ES-I3 (cell line): ENCODE results near the gene KRAS.

Source experiments
- H3K36me3 ChIP-seq: 2 replicates; pipeline ENCODE4 v1.6.1; 2013; ENCODE audit warnings: mild to moderate bottlenecking, low read length, control low read depth, moderate library complexity; ENCODE audit not compliant: insufficient read depth
- H3K4me1 ChIP-seq: 2 replicates; pipeline ENCODE4 v1.6.1; 2013; ENCODE audit warnings: mild to moderate bottlenecking, control low read depth, low read length; ENCODE audit not compliant: insufficient read depth
- H3K9ac ChIP-seq: 2 replicates; pipeline ENCODE4 v1.6.1; 2013; ENCODE audit warnings: low read depth, mild to moderate bottlenecking, low read length, moderate library complexity
- H3K9me3 ChIP-seq: 2 replicates; pipeline ENCODE4 v1.6.1; 2013; ENCODE audit warnings: mild to moderate bottlenecking, low read length, moderate library complexity; ENCODE audit not compliant: control insufficient read depth, insufficient read depth

Gene KRAS

GRCh38 chr12:25248137-25248536 is 2.6 kb downstream of the KRAS start:
- H3K36me3 ChIP-seq: no peaks in the 10 kb centered on the region
- H3K9ac ChIP-seq: no peak overlapping the region
- H3K4me1 ChIP-seq: no peaks in the 10 kb centered on the region
- H3K9me3 ChIP-seq: no peaks in the 10 kb centered on the region

- Histone ChIP-seq H3K9me3 (no peaks in the 10 kb centered on the region), H3K9ac (no peak overlapping the region), H3K36me3 (no peaks in the 10 kb centered on the region), H3K4me1 (no peaks in the 10 kb centered on the region)
Observed at GRCh38 chr12:25245491-25245890, 5.2 kb downstream of the KRAS start.

GRCh38 chr12:25243680-25243990 is 7.1 kb downstream of the KRAS start:
- Histone ChIP-seq H3K36me3 (no peaks in the 10 kb centered on the region), H3K4me1 (no peaks in the 10 kb centered on the region), H3K9ac (no peak overlapping the region), H3K9me3 (no peaks in the 10 kb centered on the region)

- Histone ChIP-seq H3K36me3 (no peaks in the 10 kb centered on the region), H3K4me1 (no peaks in the 10 kb centered on the region), H3K9me3 (no peaks in the 10 kb centered on the region), H3K9ac (no peak overlapping the region)
Observed at GRCh38 chr12:25242981-25243679, 7.6 kb downstream of the KRAS start.

GRCh38 chr12:25241167-25242020 is 9.3 kb downstream of the KRAS start:
- Histone ChIP-seq H3K36me3 (peaks cover 4% of the 10 kb centered on the region; the same call in 1 of the 2 replicates), H3K9ac (no peak overlapping the region)

GRCh38 chr12:25236626-25237025 is 14.1 kb downstream of the KRAS start:
- no peak overlapping the region for H3K9ac ChIP-seq
- peaks cover 8% of the 10 kb centered on the region; the same call in 1 of the 2 replicates for H3K36me3 ChIP-seq
- no peaks in the 10 kb centered on the region for H3K4me1 ChIP-seq
- no peaks in the 10 kb centered on the region for H3K9me3 ChIP-seq

More at GRCh38 chr12:25241167-25242020, 9.3 kb downstream of the KRAS start:
- Histone ChIP-seq H3K9me3 (no peaks in the 10 kb centered on the region), H3K4me1 (no peaks in the 10 kb centered on the region)

- Histone ChIP-seq H3K9me3 (no peaks in the 10 kb centered on the region), H3K9ac (no peak overlapping the region), H3K4me1 (no peaks in the 10 kb centered on the region), H3K36me3 (peaks cover 8% of the 10 kb centered on the region; the same call in 1 of the 2 replicates)
Observed at GRCh38 chr12:25236190-25236589, 14.5 kb downstream of the KRAS start.

- Histone ChIP-seq H3K36me3 (no peaks in the 10 kb centered on the region), H3K4me1 (no peaks in the 10 kb centered on the region), H3K9ac (no peak overlapping the region)
Observed at GRCh38 chr12:25213338-25213737, 37.4 kb downstream of the KRAS start.

GRCh38 chr12:25208554-25208953 is 42.2 kb downstream of the KRAS start:
- Histone ChIP-seq H3K36me3 (peaks cover 4% of the 10 kb centered on the region; the same call in 1 of the 2 replicates), H3K9ac (no peak overlapping the region), H3K4me1 (no peaks in the 10 kb centered on the region), H3K9me3 (no peaks in the 10 kb centered on the region)

More at GRCh38 chr12:25213338-25213737, 37.4 kb downstream of the KRAS start:
- H3K9me3 ChIP-seq: no peaks in the 10 kb centered on the region

- no peak overlapping the region for H3K9ac ChIP-seq
- H3K9me3 ChIP-seq: no peaks in the 10 kb centered on the region
- no peaks in the 10 kb centered on the region for H3K4me1 ChIP-seq
- H3K36me3 ChIP-seq: peaks cover 4% of the 10 kb centered on the region; the same call in 1 of the 2 replicates
Observed at GRCh38 chr12:25207846-25208245, 42.9 kb downstream of the KRAS start.

- Histone ChIP-seq H3K9me3 (no peaks in the 10 kb centered on the region), H3K4me1 (no peaks in the 10 kb centered on the region), H3K36me3 (peaks cover 4% of the 10 kb centered on the region; the same call in 1 of the 2 replicates), H3K9ac (no peak overlapping the region)
Observed at GRCh38 chr12:25207411-25207810, 43.3 kb downstream of the KRAS start.

- Histone ChIP-seq H3K36me3 (peaks cover 3% of the 10 kb centered on the region; the same call in 1 of the 2 replicates), H3K4me1 (no peaks in the 10 kb centered on the region), H3K9me3 (no peaks in the 10 kb centered on the region), H3K9ac (no peak overlapping the region)
Observed at GRCh38 chr12:25202137-25202536, 48.6 kb downstream of the KRAS start.

GRCh38 chr12:25200703-25201102 is 50.0 kb downstream of the KRAS start:
- H3K9ac ChIP-seq: no peak overlapping the region
- no peaks in the 10 kb centered on the region for H3K36me3 ChIP-seq
- H3K4me1 ChIP-seq: 0 out of 2 replicates have a peak, but pooled peaks cover 7% of the 10 kb centered on the region
- no peaks in the 10 kb centered on the region for H3K9me3 ChIP-seq

GRCh38 chr12:25197608-25198007 is 53.1 kb downstream of the KRAS start:
- Histone ChIP-seq H3K9ac (no peak overlapping the region), H3K4me1 (0 out of 2 replicates have a peak, but pooled peaks cover 7% of the 10 kb centered on the region), H3K36me3 (no peaks in the 10 kb centered on the region), H3K9me3 (no peaks in the 10 kb centered on the region)
